GM12801 (cell line): ENCODE data around the gene RRM1.

ENCODE experiments used
- TF ChIP-seq, protein P1 (sequence below): IDR thresholded peaks from one replicate; pipeline ENCODE4 v1.5.1; 2011; ENCODE audit warnings: control low read depth; ENCODE audit not compliant: insufficient read length; ENCODE audit errors: extremely low read depth

Gene RRM1

DNA sequence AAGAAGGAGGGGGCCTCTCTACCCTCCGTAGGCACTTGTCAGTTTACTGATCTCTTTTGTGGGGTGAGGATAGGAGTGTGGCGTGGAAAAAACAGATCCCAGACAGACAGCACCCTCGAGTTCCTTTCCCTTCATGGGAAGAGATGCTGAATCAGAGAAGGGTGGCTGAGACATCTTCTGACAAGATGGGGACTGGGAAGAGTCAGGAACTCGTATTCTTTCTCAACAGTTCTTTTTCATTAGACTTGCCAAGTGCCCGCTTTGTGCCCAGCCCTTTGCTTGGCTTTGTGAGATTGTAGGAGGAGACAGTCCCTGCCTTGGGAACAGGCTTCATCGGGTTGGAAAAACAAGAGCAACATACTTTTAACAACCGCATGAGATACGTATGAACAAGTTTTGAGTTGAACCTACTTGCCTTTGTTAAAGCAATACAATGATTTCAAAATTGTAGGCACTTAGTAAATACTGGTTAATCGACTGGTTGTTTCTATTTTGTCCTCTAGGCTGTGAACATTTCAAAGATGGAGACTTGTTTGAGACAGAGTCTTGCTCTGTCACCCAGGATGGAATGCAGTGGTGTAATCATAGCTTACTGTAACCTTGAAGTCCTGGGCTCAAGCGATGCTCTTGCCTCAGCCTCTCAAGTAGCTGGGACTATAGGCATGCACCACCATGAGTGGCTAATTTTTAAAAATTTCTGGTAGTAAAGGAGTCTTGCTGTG lies 1.1 kb downstream of the RRM1 start:
- TF ChIP-seq, protein P1, sequence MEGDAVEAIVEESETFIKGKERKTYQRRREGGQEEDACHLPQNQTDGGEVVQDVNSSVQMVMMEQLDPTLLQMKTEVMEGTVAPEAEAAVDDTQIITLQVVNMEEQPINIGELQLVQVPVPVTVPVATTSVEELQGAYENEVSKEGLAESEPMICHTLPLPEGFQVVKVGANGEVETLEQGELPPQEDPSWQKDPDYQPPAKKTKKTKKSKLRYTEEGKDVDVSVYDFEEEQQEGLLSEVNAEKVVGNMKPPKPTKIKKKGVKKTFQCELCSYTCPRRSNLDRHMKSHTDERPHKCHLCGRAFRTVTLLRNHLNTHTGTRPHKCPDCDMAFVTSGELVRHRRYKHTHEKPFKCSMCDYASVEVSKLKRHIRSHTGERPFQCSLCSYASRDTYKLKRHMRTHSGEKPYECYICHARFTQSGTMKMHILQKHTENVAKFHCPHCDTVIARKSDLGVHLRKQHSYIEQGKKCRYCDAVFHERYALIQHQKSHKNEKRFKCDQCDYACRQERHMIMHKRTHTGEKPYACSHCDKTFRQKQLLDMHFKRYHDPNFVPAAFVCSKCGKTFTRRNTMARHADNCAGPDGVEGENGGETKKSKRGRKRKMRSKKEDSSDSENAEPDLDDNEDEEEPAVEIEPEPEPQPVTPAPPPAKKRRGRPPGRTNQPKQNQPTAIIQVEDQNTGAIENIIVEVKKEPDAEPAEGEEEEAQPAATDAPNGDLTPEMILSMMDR = no peak

DNA sequence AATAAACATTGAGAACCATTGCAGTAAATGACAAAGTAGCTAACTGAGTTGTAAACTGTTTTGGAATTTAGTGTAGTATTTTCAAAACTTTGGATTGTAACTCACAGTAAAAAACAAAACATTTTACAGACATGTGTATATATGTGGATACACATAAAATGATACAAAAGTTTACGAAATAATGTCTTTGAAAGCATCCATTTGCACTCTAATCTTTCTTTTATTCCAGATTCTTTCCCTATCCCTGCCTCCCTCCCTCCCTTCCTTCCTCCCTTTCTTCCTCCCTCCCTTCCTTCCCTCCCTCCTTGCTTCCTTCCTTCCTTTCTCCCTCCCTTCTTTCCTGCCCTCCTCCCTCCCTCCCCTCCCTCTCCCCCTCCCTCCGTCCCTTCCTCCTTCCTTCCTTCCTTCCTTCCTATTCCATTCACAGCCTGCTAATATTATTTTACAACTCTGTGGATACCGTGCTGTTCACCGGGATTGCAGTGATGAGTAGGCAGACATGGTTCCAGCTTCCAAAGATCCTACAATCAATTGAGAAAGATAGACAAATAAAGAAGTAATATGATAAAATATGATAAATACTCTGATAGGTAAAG lies 3.5 kb downstream of the RRM1 start:
- TF ChIP-seq, protein P1 = no peak

DNA sequence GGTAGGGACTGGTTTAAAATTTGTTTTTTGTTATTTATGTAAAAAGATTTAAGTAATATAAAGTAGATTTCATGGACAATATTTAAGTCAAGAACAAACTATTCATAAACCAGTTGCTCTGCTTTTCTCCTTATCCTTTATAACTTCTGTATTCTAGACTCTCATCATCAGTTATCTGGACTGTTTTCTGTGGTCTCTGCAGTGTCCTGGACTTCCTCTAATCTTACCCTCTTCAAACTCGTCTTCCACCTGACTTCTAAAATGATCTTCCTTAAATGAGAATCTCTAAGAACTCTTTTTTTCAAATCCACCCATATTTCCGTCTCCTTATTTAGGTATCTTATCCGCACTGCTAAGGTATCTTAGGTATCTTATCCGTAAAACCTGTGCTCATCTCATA lies 8.1 kb downstream of the RRM1 start:
- TF ChIP-seq, protein P1 = no peak

DNA sequence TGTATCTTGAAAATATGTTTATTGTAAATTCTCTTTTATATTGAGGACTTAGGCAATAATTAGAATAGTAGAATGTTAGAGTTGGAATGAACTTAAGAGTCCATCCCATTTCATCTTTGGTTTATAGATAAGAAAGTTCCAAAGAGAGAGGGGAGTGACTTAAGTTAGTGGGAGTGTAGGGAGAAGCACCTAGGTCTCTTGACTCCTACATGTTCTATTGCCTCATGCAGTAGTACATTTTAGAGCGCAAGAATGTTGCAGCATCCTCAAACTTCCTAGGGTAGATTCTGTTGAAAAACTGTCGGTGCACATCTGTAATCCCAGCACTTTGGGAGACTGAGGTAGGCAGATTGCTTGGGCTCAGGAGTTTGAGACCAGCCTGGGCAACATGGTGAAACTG lies 8.7 kb downstream of the RRM1 start:
- TF ChIP-seq, protein P1 = no peak

DNA sequence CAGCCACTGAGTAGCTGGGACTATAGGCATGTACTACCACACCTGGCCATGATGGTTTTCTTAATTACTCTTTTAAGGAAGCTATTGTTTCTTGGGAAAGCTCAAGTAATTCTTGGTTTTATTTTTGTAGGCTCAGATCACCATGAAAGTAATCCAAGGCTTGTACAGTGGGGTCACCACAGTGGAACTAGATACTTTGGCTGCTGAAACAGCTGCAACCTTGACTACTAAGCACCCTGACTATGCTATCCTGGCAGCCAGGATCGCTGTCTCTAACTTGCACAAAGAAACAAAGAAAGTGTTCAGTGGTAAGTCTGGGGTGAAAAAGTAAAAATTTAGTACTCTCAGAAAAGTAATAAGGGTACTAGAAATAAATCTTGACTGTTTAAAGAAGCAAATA lies 11.3 kb downstream of the RRM1 start:
- TF ChIP-seq, protein P1 = no peak

DNA sequence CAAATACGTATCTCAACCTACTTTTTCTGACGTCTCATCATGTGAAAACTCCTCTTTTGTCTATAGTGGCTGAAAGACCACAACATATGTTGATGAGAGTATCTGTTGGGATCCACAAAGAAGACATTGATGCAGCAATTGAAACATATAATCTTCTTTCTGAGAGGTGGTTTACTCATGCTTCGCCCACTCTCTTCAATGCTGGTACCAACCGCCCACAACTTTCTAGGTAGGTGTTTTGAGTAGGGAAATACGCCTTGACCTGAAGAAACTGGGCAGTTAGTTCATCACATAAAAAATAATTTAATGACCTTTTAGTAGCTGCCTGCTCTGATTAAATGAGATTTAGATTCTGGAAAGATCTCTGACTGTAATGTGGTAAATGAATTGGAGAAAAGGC lies 17.2 kb downstream of the RRM1 start:
- TF ChIP-seq, protein P1 = no peak

DNA sequence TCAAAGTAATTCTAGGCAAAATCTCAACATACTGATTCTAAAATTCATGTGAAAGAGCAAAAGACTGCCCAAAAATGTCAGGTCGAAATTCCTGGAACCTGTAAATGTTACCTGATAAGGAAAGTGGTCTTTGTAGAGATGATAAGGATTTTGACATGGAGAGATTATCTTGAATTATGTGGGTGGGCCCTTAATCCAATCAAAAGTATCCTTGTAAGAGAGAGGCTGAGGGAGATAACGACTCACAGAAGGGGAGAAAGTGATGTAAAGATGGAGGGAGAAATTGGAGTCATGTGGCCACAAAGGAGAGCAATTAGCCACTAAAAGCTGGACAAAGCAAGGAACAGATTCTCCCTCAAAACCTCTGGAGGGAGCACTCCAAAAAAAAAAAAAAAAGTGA lies 20.5 kb downstream of the RRM1 start:
- TF ChIP-seq, protein P1 = no peak

DNA sequence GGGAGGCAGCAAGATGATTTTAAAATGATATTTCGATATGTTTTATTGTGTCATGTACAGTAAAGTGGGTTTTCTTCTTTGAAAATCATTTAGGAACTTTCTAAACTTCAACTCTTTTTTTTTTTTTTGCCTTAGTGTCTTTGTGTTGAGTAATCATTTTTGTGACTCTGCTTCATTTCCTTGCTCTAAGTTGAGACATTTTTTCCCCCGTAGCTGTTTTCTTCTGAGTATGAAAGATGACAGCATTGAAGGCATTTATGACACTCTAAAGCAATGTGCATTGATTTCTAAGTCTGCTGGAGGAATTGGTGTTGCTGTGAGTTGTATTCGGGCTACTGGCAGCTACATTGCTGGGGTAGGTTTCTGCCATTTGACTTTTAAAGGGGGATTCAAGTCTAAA lies 23.5 kb downstream of the RRM1 start:
- TF ChIP-seq, protein P1 = no peak
